DMS153 treated with DMSO at 0.1 percent for 48 hours (cell line): ENCODE results near the gene DCAF8.
"Not testable (repeated sequence)": the region's sequence is repeated elsewhere in the genome, so short reads cannot be mapped to it uniquely, and the experiment has no call there.

Experiments used
- DNase-seq: peaks from one replicate; lab custom pipeline; 2025; ENCODE audit not compliant: unreplicated experiment; lab: John Stamatoyannopoulos, UW

DCAF8 gene

GRCh38 chr1:160261893-160262794, at the start of gene DCAF8:
Gene DCAF8 (minus strand): TSS chr1:160262549. CDS start chr1:160244008, 18,541 bp downstream.
- DNase-seq, result peak; percentile 99

- DNase-seq, result no peak
These were observed 47.2 kb upstream of the DCAF8 start for GRCh38 chr1:160309571-160309970.

- no peak for DNase-seq
These were observed 46.8 kb upstream of the DCAF8 start for GRCh38 chr1:160309185-160309557.

GRCh38 chr1:160308451-160309184, 46.3 kb upstream of the DCAF8 start:
- DNase-seq, result no peak

GRCh38 chr1:160307118-160307791, 44.9 kb upstream of the DCAF8 start:
- no peak for DNase-seq

GRCh38 chr1:160300173-160300572, 37.8 kb upstream of the DCAF8 start:
- DNase-seq, result no peak

- no peak for DNase-seq
These were observed 33.7 kb upstream of the DCAF8 start for GRCh38 chr1:160296036-160296435.

- DNase-seq, result no peak
These were observed 30.9 kb upstream of the DCAF8 start for GRCh38 chr1:160293020-160293968.

GRCh38 chr1:160291248-160292220, 29.2 kb upstream of the DCAF8 start:
- DNase-seq, result peak; percentile 37

GRCh38 chr1:160287769-160288168, 25.4 kb upstream of the DCAF8 start:
- DNase-seq, result not testable (repeated sequence)

GRCh38 chr1:160285506-160285905, 23.2 kb upstream of the DCAF8 start:
- no peak for DNase-seq

- peak; percentile 93 for DNase-seq
These were observed 22.5 kb upstream of the DCAF8 start, which contains the start of gene PEX19 for GRCh38 chr1:160284782-160285344. Gene PEX19 (minus strand): TSS chr1:160285133. CDS start chr1:160285124, 9 bp downstream.

- DNase-seq, result peak; percentile 24
These were observed 22.0 kb upstream of the DCAF8 start for GRCh38 chr1:160284220-160284781.

GRCh38 chr1:160282807-160283206, 20.5 kb upstream of the DCAF8 start:
- no peak for DNase-seq

GRCh38 chr1:160277987-160278386, 15.6 kb upstream of the DCAF8 start:
- DNase-seq, result no peak

- DNase-seq, result no peak
These were observed 15.0 kb upstream of the DCAF8 start for GRCh38 chr1:160277330-160277729.

- DNase-seq, result no peak
These were observed 8.7 kb upstream of the DCAF8 start for GRCh38 chr1:160271025-160271424.

- DNase-seq, result no peak
These were observed 5.1 kb upstream of the DCAF8 start for GRCh38 chr1:160267284-160267991.
